Measurements from ENCODE around the gene ZFR2. TPM values are rescaled to one million over a fixed set of nuclear protein-coding genes. Genes with fewer than 3 reads are reported as not detected.

Gene ZFR2
- total and polyA plus RNA-seq, 10 of the 15 experiments (the other 5 are each of a cell fraction or from before 2014, with no cell fraction given): 0.18 TPM; not detected in 9

DNA sequence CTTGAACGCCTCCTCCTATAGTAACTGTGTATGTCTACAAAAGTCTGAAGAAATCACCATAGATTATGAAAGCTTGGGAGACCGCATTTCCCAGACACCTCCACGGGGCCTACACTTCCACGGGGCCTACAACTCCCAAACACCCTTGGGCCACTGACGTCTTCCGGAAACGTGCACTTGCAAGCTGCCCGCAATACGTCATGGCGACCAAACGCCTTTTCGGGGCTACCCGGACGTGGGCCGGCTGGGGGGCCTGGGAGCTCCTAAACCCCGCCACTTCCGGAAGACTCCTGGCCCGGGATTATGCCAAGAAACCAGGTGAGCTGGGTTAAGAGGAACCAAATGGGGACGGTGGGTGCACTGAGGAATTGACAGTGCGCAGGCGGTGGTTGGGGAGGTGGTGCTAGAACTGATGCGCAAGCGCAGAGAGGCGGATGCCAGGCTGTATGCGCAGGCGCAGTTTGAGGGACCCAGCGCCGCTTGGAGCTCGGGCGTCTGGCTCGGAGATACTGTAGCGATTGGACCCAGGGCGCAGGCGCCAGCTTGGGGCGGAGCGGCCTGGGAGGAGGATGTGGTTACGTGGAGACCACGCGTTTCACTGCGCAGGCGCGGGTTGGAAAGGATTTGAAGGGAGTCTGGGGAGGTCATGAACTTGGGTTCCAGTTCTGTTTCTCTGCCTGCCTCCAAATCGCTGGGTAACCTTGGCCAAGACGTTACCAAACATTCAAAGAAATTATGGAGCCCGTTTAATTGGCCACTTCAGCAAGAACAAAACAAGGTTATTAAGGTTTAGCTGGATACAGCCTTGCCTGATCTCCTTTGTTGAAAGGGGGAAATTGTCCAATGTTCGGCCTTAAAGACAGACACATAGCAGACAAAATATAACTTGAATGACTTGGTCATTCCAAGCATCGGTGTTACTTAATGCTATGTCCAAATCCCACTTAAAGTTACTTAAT is 106.1 kb downstream of the ZFR2 start, which contains the start of gene MRPL54 (continued):
- TF ChIP-seq, protein P1, sequence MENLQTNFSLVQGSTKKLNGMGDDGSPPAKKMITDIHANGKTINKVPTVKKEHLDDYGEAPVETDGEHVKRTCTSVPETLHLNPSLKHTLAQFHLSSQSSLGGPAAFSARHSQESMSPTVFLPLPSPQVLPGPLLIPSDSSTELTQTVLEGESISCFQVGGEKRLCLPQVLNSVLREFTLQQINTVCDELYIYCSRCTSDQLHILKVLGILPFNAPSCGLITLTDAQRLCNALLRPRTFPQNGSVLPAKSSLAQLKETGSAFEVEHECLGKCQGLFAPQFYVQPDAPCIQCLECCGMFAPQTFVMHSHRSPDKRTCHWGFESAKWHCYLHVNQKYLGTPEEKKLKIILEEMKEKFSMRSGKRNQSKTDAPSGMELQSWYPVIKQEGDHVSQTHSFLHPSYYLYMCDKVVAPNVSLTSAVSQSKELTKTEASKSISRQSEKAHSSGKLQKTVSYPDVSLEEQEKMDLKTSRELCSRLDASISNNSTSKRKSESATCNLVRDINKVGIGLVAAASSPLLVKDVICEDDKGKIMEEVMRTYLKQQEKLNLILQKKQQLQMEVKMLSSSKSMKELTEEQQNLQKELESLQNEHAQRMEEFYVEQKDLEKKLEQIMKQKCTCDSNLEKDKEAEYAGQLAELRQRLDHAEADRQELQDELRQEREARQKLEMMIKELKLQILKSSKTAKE (IDR thresholded peaks at IDR 0.05; ENCODE audit: low read depth, poor library complexity, severe bottlenecking): peak; percentile 13
- peak; percentile 86 for TF ChIP-seq KLF5 (IDR thresholded peaks at IDR 0.05; ENCODE audit: partially characterized antibody)
- peak; percentile 92 for TF ChIP-seq SMARCA5 (IDR thresholded peaks at IDR 0.05)
- peak; percentile 53; the same call in 1 of the 2 replicates for TF ChIP-seq BACH1 (IDR thresholded peaks at IDR 0.05; ENCODE audit: borderline replicate concordance)
- TF ChIP-seq JUND (IDR thresholded peaks at IDR 0.05; ENCODE audit: low read depth, low read length): no peak
- TF ChIP-seq MYB (IDR thresholded peaks at IDR 0.05; ENCODE audit: borderline replicate concordance, low read depth, low read length): no peak
- no peak for TF ChIP-seq NFXL1 (IDR thresholded peaks at IDR 0.05; ENCODE audit: borderline replicate concordance)
- peak; percentile 93 for TF ChIP-seq HCFC1 (IDR thresholded peaks at IDR 0.05; ENCODE audit: low read length)
- TF ChIP-seq EGR1 (IDR thresholded peaks at IDR 0.05; ENCODE audit: borderline replicate concordance in 1 of 2, low read depth in 2 of 2, low read length in 2 of 2): peak in 1 of 2 experiments; percentile 18; a peak in 1 of 3 replicates
- no peak for TF ChIP-seq MEF2A (IDR thresholded peaks at IDR 0.05; ENCODE audit: insufficient read depth, low read depth, low read length)
- TF ChIP-seq RAD21 (IDR thresholded peaks at IDR 0.05; ENCODE audit: insufficient read depth, low read depth, low read length): no peak
- no peak for TF ChIP-seq RBBP5 (conservative IDR thresholded peaks at IDR 0.05)
- TF ChIP-seq NR2C1 (IDR thresholded peaks at IDR 0.05): peak; percentile 77
- TF ChIP-seq IRF4 (IDR thresholded peaks at IDR 0.05; ENCODE audit: low read depth, low read length): 0 out of 2 replicates have a peak, but pooled peaks have one; percentile 8
- no peak for TF ChIP-seq ZZZ3 (IDR thresholded peaks at IDR 0.05; ENCODE audit: control insufficient read depth, insufficient read length, low read depth)
- TF ChIP-seq ZNF217 (IDR thresholded peaks at IDR 0.05): peak; percentile 79
- peak; percentile 98 for TF ChIP-seq HDGF (IDR thresholded peaks at IDR 0.05)
- TF ChIP-seq CBFB (IDR thresholded peaks at IDR 0.05; ENCODE audit: low read depth): peak; percentile 88; the same call in 1 of the 2 replicates
- TF ChIP-seq GABPA (IDR thresholded peaks at IDR 0.05; ENCODE audit: low read depth): peak; percentile 87
- peak; percentile 97 for TF ChIP-seq POLR2A (IDR thresholded peaks at IDR 0.05; ENCODE audit: low read depth, low read length)
- peak; percentile 8; the same call in 1 of the 2 replicates for TF ChIP-seq SPI1 (IDR thresholded peaks at IDR 0.05; ENCODE audit: borderline replicate concordance, insufficient read depth, low read depth, low read length)
- 0 out of 2 replicates have a peak, but pooled peaks have one; percentile 22 for TF ChIP-seq ATF3 (IDR thresholded peaks at IDR 0.05; ENCODE audit: borderline replicate concordance, extremely low read depth, low read depth, low read length)
- TF ChIP-seq, protein P2, sequence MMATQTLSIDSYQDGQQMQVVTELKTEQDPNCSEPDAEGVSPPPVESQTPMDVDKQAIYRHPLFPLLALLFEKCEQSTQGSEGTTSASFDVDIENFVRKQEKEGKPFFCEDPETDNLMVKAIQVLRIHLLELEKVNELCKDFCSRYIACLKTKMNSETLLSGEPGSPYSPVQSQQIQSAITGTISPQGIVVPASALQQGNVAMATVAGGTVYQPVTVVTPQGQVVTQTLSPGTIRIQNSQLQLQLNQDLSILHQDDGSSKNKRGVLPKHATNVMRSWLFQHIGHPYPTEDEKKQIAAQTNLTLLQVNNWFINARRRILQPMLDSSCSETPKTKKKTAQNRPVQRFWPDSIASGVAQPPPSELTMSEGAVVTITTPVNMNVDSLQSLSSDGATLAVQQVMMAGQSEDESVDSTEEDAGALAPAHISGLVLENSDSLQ (IDR thresholded peaks at IDR 0.05): peak; percentile 69
